Measurements from ENCODE around the gene ZNF19.

DNA sequence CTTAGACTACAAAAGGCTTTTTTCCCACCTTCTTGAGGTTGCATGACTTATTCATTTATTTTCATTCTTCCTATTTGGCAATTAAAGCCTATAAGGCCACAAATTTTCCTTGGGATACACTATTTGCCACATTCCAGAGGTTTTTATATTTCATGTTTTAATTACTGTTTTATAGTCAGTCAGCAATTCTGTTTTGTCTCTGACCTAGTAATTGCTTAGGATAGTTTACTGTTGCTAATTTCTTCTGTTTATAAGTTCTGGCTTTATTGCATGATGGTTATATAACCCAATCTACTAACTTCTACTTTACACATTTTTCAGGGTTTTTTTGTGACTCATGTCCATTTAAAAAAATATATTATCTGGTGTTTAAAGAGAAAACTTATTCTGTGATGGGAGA is 29.6 kb downstream of the ZNF19 start:
- no peak for TF ChIP-seq YY1 (IDR thresholded peaks at IDR 0.05)
- no peak for TF ChIP-seq JUND (IDR thresholded peaks at IDR 0.05)
- TF ChIP-seq, protein P1, sequence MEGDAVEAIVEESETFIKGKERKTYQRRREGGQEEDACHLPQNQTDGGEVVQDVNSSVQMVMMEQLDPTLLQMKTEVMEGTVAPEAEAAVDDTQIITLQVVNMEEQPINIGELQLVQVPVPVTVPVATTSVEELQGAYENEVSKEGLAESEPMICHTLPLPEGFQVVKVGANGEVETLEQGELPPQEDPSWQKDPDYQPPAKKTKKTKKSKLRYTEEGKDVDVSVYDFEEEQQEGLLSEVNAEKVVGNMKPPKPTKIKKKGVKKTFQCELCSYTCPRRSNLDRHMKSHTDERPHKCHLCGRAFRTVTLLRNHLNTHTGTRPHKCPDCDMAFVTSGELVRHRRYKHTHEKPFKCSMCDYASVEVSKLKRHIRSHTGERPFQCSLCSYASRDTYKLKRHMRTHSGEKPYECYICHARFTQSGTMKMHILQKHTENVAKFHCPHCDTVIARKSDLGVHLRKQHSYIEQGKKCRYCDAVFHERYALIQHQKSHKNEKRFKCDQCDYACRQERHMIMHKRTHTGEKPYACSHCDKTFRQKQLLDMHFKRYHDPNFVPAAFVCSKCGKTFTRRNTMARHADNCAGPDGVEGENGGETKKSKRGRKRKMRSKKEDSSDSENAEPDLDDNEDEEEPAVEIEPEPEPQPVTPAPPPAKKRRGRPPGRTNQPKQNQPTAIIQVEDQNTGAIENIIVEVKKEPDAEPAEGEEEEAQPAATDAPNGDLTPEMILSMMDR (IDR thresholded peaks at IDR 0.05; ENCODE audit: low read depth, low read length, missing input control): no peak

Data from liver (tissue), 3 donors.